OCI-LY7 (cell line): ENCODE measurements around the gene FRMD5. TPM values are rescaled to one million over a fixed set of nuclear protein-coding genes. Genes with fewer than 3 reads are reported as not detected.

ENCODE experiments used
- BruUV-seq: library from RNA; stranded (reverse); fragments of 400-500 nt; replicated peaks from 2 replicates; lab custom pipeline; 2021; lab: Mats Ljungman, UMichigan
- CTCF ChIA-PET: fragments of 300-600 bp; sonication (Branson Sonifier 250); formaldehyde crosslinking; loops from one replicate; lab custom pipeline; 2022; ENCODE audit warnings: antibody characterized with exemption; ENCODE audit not compliant: unreplicated experiment; lab: Charles Lee
- POLR2A ChIA-PET: fragments of 300-600 bp; sonication (Branson Sonifier 250); formaldehyde crosslinking; loops from one replicate; lab custom pipeline; 2022; ENCODE audit warnings: antibody characterized with exemption; lab: Charles Lee
- DNase-seq: peaks from one replicate; pipeline ENCODE4 v3.0.0-alpha.2; 2015; ENCODE audit warnings: low spot score
- H2AFZ ChIP-seq: fragments of 200-600 bp; sonication (generic), shearing (Covaris generic); 2 replicates; pipeline ENCODE4 v1.6.1; 2014; ENCODE audit warnings: mild to moderate bottlenecking, antibody characterized with exemption, low read length, moderate library complexity
- H3K27ac ChIP-seq: fragments of 200-600 bp; sonication (generic); 2 replicates; pipeline ENCODE4 v1.5.1; 2014; ENCODE audit warnings: mixed run types, low read depth, mild to moderate bottlenecking, moderate library complexity, low read length, inconsistent platforms; ENCODE audit not compliant: poor library complexity, severe bottlenecking
- H3K36me3 ChIP-seq: fragments of 200-600 bp; sonication (generic); 2 replicates; pipeline ENCODE4 v1.6.1; 2014; ENCODE audit warnings: mild to moderate bottlenecking, antibody characterized with exemption, low read length, moderate library complexity, mixed read lengths; ENCODE audit not compliant: insufficient read depth
- H3K4me1 ChIP-seq: fragments of 200-600 bp; sonication (generic); 2 replicates; pipeline ENCODE4 v1.5.1; 2014; ENCODE audit warnings: mild to moderate bottlenecking, low read length; ENCODE audit not compliant: insufficient read depth, poor library complexity, severe bottlenecking
- H3K4me2 ChIP-seq: fragments of 200-600 bp; sonication (generic); 2 replicates; pipeline ENCODE4 v1.6.1; 2014; ENCODE audit warnings: mild to moderate bottlenecking, low read length
- H3K4me3 ChIP-seq: fragments of 200-600 bp; sonication (generic); 2 replicates; pipeline ENCODE4 v1.5.1; 2014; ENCODE audit warnings: mild to moderate bottlenecking, low read depth, low read length; ENCODE audit not compliant: poor library complexity, severe bottlenecking
- H3K79me2 ChIP-seq: fragments of 200-600 bp; sonication (generic); 2 replicates; pipeline ENCODE4 v1.6.1; 2016; ENCODE audit warnings: low read depth, mild to moderate bottlenecking, low read length, moderate library complexity, mixed read lengths; ENCODE audit not compliant: insufficient read depth
- H3K9me2 ChIP-seq: fragments of 200-600 bp; sonication (generic); 2 replicates; pipeline ENCODE4 v1.6.1; 2016; ENCODE audit warnings: mild to moderate bottlenecking, low read length, mixed read lengths; ENCODE audit not compliant: insufficient read depth
- H3K9me3 ChIP-seq: fragments of 200-600 bp; sonication (generic); 2 replicates; pipeline ENCODE4 v1.6.1; 2014; ENCODE audit warnings: mild to moderate bottlenecking, mixed run types, low read length, mixed read lengths
- H4K20me1 ChIP-seq: fragments of 200-600 bp; sonication (generic); 2 replicates; pipeline ENCODE4 v1.6.1; 2014; ENCODE audit warnings: mild to moderate bottlenecking, antibody characterized with exemption, low read length, moderate library complexity, mixed read lengths; ENCODE audit not compliant: insufficient read depth
- CTCF ChIP-seq: fragments of 200-600 bp; sonication (generic); conservative IDR thresholded peaks from 2 replicates; pipeline ENCODE4 v1.5.1; 2014; ENCODE audit warnings: mild to moderate bottlenecking, antibody characterized with exemption, low read length, moderate library complexity, mixed read lengths
- EZH2phosphoT487 ChIP-seq: fragments of 200-600 bp; sonication (generic); IDR thresholded peaks from 2 replicates; pipeline ENCODE4 v1.6.1; 2018; ENCODE audit warnings: low read depth, borderline replicate concordance, mild to moderate bottlenecking, mixed run types, antibody characterized with exemption, low read length, moderate library complexity, mixed read lengths
- intact Hi-C: fragments of 100-400 bp; cut with micrococcal nuclease; formaldehyde crosslinking; loops from one replicate; pipeline ENCODE4 v1.10.0; 2022; ENCODE audit not compliant: unreplicated experiment
- total RNA-seq, 2 experiments: library from RNA; depleted of rRNA in 1 of 2; stranded (reverse); fragments of >200 nt in 1 of 2; shearing (Covaris generic) in 1 of 2; gene quantifications; 2 replicates each; pipeline ENCODE4 v1.2.3, GENCODE V29; 2014 to 2022

Gene FRMD5
- total RNA-seq, 2 experiments from 2014 or later: not detected

GRCh38 chr15:43854801-43855200, 340.3 kb downstream of the FRMD5 start:
- Histone ChIP-seq H3K4me3 (no peak overlapping the region), H3K9me3 (no peaks in the 10 kb centered on the region), H3K4me2 (no peak overlapping the region), H3K36me3 (peaks cover 98% of the 10 kb centered on the region), H2AFZ (no peak overlapping the region), H3K9me2 (no peaks in the 10 kb centered on the region), H3K79me2 (peaks cover 21% of the 10 kb centered on the region; the same call in 1 of the 2 replicates), H3K4me1 (no peaks in the 10 kb centered on the region), H4K20me1 (peaks cover 12% of the 10 kb centered on the region; the same call in 1 of the 2 replicates), H3K27ac (no peak overlapping the region)
- BruUV-seq: no TSS peak
- ChIA-PET POLR2A (no interaction called here), CTCF (no interaction called here)
- no peak for TF ChIP-seq CTCF
- no peak for TF ChIP-seq EZH2phosphoT487
- DNase-seq: no peak
- intact Hi-C loops: no loop called here

DNA sequence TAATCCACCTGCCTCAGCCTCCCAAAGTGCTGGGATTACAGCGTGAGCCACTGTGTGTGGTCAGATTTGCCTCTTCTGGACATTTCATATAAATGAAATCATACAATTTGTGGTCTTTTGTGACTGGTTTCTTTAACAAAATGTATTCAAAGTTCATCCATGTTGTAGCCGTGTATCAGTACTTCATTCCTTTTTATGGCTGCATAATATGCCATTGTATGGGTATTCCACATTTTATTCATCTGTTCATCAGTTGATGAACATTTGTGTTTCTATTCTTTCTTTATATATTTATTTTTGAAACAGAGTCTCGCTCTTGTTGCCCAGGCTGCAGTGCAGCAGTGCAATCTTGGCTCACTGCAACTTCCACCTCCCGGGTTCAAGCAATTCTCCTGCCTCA, 342.5 kb downstream of the FRMD5 start:
- intact Hi-C loops: no loop called here
- DNase-seq: no peak
- H3K9me2 ChIP-seq: no peaks in the 10 kb centered on the region
- H3K79me2 ChIP-seq: peaks cover 25% of the 10 kb centered on the region
- peaks cover 5% of the 10 kb centered on the region; the same call in 1 of the 2 replicates for H4K20me1 ChIP-seq
- no peak overlapping the region for H3K4me3 ChIP-seq
- no peak overlapping the region for H3K27ac ChIP-seq
- H3K36me3 ChIP-seq: peaks cover 98% of the 10 kb centered on the region
- H3K9me3 ChIP-seq: no peaks in the 10 kb centered on the region
- H3K4me1 ChIP-seq: no peaks in the 10 kb centered on the region
- ChIA-PET POLR2A (no interaction called here), CTCF (no interaction called here)
- no peak overlapping the region for H3K4me2 ChIP-seq
- no TSS peak for BruUV-seq
- TF ChIP-seq CTCF (no peak), EZH2phosphoT487 (no peak)
- no peak overlapping the region for H2AFZ ChIP-seq

DNA sequence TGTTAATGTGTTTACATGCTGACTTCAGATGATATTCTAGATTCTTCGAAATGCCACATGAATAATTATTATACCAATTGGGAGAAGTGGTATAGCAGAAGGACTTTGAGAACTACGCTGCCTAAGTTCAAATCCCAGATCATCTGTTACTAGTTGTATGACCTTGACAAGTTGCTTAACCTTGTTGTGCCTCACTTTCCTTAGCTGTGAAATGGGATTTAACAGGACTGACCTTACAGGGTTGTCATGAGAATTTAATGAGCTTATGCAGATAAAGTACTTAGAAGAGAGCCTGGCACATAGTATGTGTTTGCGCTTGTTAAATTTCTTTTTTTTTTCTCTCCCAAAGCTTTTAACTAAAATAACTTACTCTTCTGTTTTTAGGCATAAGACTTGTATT, 343.8 kb downstream of the FRMD5 start:
- H4K20me1 ChIP-seq: peaks cover 5% of the 10 kb centered on the region; the same call in 1 of the 2 replicates
- no peaks in the 10 kb centered on the region for H3K9me3 ChIP-seq
- intact Hi-C loops: no loop called here
- no peak for TF ChIP-seq EZH2phosphoT487
- no peak for TF ChIP-seq CTCF
- CTCF ChIA-PET: no interaction called here
- BruUV-seq: no TSS peak
- H3K4me1 ChIP-seq: no peaks in the 10 kb centered on the region
- no peak overlapping the region for H3K4me3 ChIP-seq
- POLR2A ChIA-PET: interaction anchor here (0.6 to 1.2 kb wide), 3 partner anchors 9 to 18 kb away, joined by 5 to 6 read pairs (median 5); no protein-coding TSS in a partner anchor
- H3K79me2 ChIP-seq: peaks cover 17% of the 10 kb centered on the region
- peaks cover 98% of the 10 kb centered on the region for H3K36me3 ChIP-seq
- no peak overlapping the region for H2AFZ ChIP-seq
- H3K27ac ChIP-seq: no peak overlapping the region
- H3K4me2 ChIP-seq: no peak overlapping the region
- DNase-seq: no peak
- H3K9me2 ChIP-seq: no peaks in the 10 kb centered on the region
